Body of pancreas (tissue), 4 donors: ENCODE measurements around the gene SLC24A4.

ENCODE experiments used
- POLR2A ChIP-seq, 3 donors: fragments of 450-650 bp; IDR thresholded peaks; one replicate each; pipeline ENCODE4 v1.6.1; 2016; ENCODE audit warnings: antibody characterized with exemption in 3 of 3, mild to moderate bottlenecking in 2 of 3
- TF ChIP-seq, protein P1 (sequence below), 7 experiments: fragments of 450-650 bp in 4 of 7; fragments of 200-600 bp in 3 of 7; sonication (generic) in 3 of 7; IDR thresholded peaks; one replicate each; pipeline ENCODE4 v1.5.1; 2016 to 2019; ENCODE audit warnings: antibody characterized with exemption in 7 of 7

GRCh38 chr14:92458136-92459029, 135.4 kb downstream of the SLC24A4 start:
- TF ChIP-seq, protein P1, sequence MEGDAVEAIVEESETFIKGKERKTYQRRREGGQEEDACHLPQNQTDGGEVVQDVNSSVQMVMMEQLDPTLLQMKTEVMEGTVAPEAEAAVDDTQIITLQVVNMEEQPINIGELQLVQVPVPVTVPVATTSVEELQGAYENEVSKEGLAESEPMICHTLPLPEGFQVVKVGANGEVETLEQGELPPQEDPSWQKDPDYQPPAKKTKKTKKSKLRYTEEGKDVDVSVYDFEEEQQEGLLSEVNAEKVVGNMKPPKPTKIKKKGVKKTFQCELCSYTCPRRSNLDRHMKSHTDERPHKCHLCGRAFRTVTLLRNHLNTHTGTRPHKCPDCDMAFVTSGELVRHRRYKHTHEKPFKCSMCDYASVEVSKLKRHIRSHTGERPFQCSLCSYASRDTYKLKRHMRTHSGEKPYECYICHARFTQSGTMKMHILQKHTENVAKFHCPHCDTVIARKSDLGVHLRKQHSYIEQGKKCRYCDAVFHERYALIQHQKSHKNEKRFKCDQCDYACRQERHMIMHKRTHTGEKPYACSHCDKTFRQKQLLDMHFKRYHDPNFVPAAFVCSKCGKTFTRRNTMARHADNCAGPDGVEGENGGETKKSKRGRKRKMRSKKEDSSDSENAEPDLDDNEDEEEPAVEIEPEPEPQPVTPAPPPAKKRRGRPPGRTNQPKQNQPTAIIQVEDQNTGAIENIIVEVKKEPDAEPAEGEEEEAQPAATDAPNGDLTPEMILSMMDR (IDR thresholded peaks at IDR 0.05): no peak
- TF ChIP-seq POLR2A (IDR thresholded peaks at IDR 0.05): no peak
